Left ventricle myocardium inferior (tissue), 1 donor: ENCODE measurements around the gene SMAD4. TPM values are rescaled to one million over a fixed set of nuclear protein-coding genes. Genes with fewer than 3 reads are reported as not detected.
"Not testable (repeated sequence)": the region's sequence is repeated elsewhere in the genome, so short reads cannot be mapped to it uniquely, and the experiment has no call there.

Experiments
- DNase-seq: peaks from one replicate; pipeline ENCODE4 v3.0.0-alpha.2; 2020
- H3K27ac ChIP-seq: fragments of 200-600 bp; replicated peaks from 2 replicates; pipeline ENCODE4 v1.8.0; 2021
- H3K27me3 ChIP-seq: fragments of 200-600 bp; 2 replicates; pipeline ENCODE4 v1.8.0; 2021; ENCODE audit warnings: low read depth
- H3K36me3 ChIP-seq: fragments of 200-600 bp; 2 replicates; pipeline ENCODE4 v1.8.0; 2021
- H3K4me1 ChIP-seq: fragments of 200-600 bp; 2 replicates; pipeline ENCODE4 v1.8.0; 2021
- H3K4me3 ChIP-seq: fragments of 200-600 bp; 2 replicates; pipeline ENCODE4 v1.8.0; 2021; ENCODE audit warnings: mild to moderate bottlenecking, moderate library complexity
- H3K9me3 ChIP-seq: fragments of 200-600 bp; replicated peaks from 2 replicates; pipeline ENCODE4 v1.8.0; 2021
- intact Hi-C: fragments of 100-400 bp; cut with micrococcal nuclease; formaldehyde crosslinking; loops from one replicate; pipeline ENCODE4 v1.11.0; 2022
- total RNA-seq: library from RNA; stranded (reverse); fragmentation: NEBNext Ultra II Directional; extraction: Animal tissue kit (Norgen Biotek cat#: 25700); gene quantifications from one replicate; pipeline ENCODE4 v1.2.1, GENCODE V29; 2021
- TF ChIP-seq, protein P1 (sequence below): fragments of 200-600 bp; IDR thresholded peaks from 2 replicates; pipeline ENCODE4 v1.8.0; 2021; ENCODE audit warnings: antibody characterized with exemption, mild to moderate bottlenecking, borderline replicate concordance
- donor health status: DM: no; HTN: yes; CAD: no; lungs with severe emphysema.

The SMAD4 gene
- total RNA-seq, 1 donor from 2014 or later = 82.9 TPM

DNA sequence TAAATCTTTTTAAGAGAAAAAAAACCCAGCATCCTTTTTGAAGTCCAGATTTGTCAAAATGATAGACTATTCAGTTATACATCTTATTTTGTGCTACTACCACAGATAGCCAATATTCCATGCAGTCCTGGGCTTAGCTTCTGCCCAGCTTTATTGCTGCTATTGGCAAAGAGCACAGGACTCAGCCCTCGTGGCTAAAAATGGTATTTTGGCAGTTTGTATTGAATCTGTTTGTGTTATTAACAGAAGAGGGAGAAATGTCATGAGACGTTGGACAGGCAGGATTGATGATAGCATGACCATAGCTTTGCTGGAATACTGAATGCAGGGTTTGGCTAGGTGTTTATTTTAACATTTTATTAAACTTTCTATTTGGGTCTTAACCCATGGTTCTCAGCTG is 42.8 kb upstream of the SMAD4 start:
- TF ChIP-seq, protein P1, sequence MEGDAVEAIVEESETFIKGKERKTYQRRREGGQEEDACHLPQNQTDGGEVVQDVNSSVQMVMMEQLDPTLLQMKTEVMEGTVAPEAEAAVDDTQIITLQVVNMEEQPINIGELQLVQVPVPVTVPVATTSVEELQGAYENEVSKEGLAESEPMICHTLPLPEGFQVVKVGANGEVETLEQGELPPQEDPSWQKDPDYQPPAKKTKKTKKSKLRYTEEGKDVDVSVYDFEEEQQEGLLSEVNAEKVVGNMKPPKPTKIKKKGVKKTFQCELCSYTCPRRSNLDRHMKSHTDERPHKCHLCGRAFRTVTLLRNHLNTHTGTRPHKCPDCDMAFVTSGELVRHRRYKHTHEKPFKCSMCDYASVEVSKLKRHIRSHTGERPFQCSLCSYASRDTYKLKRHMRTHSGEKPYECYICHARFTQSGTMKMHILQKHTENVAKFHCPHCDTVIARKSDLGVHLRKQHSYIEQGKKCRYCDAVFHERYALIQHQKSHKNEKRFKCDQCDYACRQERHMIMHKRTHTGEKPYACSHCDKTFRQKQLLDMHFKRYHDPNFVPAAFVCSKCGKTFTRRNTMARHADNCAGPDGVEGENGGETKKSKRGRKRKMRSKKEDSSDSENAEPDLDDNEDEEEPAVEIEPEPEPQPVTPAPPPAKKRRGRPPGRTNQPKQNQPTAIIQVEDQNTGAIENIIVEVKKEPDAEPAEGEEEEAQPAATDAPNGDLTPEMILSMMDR = no peak
- intact Hi-C loops = no loop called here
- no peak overlapping the region for H3K27ac ChIP-seq

GRCh38 chr18:50989711-50990110 is 40.3 kb upstream of the SMAD4 start:
- Histone ChIP-seq H3K36me3 (peaks cover 15% of the 10 kb centered on the region), H3K27ac (no peak overlapping the region), H3K4me1 (peaks cover 26% of the 10 kb centered on the region), H3K27me3 (no peaks in the 10 kb centered on the region), H3K4me3 (no peak overlapping the region), H3K9me3 (no peaks in the 10 kb centered on the region)
- intact Hi-C loops = no loop called here
- TF ChIP-seq, protein P1 = no peak
- no peak for DNase-seq

More for the DNA sequence above, 42.8 kb upstream of the SMAD4 start:
- Histone ChIP-seq H3K4me1 (peaks cover 17% of the 10 kb centered on the region), H3K4me3 (no peak overlapping the region), H3K9me3 (no peaks in the 10 kb centered on the region), H3K27me3 (no peaks in the 10 kb centered on the region), H3K36me3 (peaks cover 24% of the 10 kb centered on the region)
- no peak for DNase-seq

DNA sequence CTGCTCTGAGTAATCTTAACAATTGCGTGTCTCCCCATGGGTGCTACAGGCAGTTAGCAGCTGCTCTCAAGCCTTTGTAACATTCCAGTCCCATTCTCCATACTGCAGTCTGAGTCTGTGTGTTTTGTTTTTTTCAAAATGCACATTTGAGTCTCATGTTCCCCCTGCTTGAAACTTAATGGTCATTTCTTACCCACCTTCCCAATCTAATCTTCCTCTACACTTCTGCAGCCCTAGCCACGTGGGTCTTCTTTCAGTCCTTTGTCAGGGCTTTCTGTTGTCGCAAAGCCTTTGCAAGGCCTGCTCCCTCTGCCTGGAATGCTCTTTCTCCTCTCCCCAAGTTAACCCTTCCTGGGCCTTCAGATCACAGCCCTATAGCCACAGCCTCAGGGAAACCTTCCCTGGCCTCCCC is 37.7 kb upstream of the SMAD4 start:
- no peak overlapping the region for H3K27ac ChIP-seq
- H3K27me3 ChIP-seq = no peaks in the 10 kb centered on the region
- intact Hi-C loops = no loop called here
- no peaks in the 10 kb centered on the region for H3K9me3 ChIP-seq
- no peak overlapping the region for H3K4me3 ChIP-seq
- DNase-seq = no peak
- TF ChIP-seq, protein P1 = no peak
- peaks cover 13% of the 10 kb centered on the region for H3K4me1 ChIP-seq
- no peaks in the 10 kb centered on the region for H3K36me3 ChIP-seq

DNA sequence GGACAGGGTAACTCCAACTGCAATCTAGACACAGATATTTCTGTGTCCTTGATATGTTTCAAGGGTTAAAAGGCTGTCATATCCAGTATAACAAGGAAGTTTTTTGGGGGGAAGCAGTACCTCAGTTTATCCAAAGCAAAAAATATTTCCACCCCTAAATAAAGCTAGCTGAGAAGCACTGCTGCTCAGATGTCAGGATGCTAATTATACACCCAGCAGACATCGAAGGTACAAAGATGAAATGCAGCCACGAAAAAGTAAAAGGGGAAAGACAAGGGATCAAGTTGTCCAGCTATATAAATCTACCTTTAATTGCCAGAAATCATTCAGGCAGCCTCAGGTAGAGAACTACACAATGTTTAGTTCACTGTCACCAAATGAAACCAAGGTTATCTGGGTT is 36.0 kb upstream of the SMAD4 start:
- no peak overlapping the region for H3K4me3 ChIP-seq
- no peak overlapping the region for H3K27ac ChIP-seq
- peaks cover 3% of the 10 kb centered on the region for H3K9me3 ChIP-seq
- TF ChIP-seq, protein P1 = no peak
- no peaks in the 10 kb centered on the region for H3K27me3 ChIP-seq
- H3K36me3 ChIP-seq = no peaks in the 10 kb centered on the region
- H3K4me1 ChIP-seq = peaks cover 9% of the 10 kb centered on the region
- no peak for DNase-seq
- intact Hi-C loops = no loop called here

GRCh38 chr18:51003174-51003573 is 26.8 kb upstream of the SMAD4 start:
- intact Hi-C loops, H3K27ac ChIP-seq, H3K4me3 ChIP-seq, H3K9me3 ChIP-seq, H3K27me3 ChIP-seq, H3K36me3 ChIP-seq, DNase-seq: not testable (repeated sequence)
- peaks cover 20% of the 10 kb centered on the region for H3K4me1 ChIP-seq

DNA sequence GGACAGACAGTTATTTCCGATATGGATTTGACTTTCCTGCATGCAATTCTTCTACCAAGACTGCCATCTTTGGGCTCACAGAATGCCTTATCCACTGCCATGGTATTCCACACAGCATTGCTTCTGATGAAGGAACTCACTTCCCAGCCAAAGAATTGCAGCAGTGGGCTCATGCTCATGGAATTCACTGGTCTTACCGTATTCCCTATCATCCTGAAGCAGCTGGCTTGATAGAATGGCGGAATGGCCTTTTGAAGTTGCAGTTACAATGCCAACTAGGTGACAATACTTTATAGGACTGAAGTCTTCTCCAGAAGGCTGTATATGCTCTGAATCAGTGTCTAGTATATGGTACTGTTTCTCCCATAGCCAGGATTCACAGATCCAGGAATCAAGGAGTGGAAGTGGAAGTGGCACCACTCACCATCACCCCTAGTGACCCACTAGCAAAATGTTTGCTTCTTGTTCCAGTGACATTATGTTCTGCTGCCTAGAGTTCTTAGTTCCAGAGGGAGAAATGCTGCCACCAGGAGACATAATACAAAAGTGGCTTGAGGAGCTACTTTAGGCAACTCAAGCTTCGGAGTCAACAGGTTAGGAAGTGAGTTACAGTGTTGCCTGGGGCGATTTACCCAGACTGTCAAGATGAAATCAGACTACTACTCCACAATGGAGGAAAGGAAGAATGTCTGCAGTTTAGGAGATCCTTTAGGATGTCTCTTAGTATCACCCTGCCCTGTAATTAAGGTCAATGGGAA is 23.8 kb upstream of the SMAD4 start:
- TF ChIP-seq, protein P1 = no peak
- Histone ChIP-seq H3K9me3 (peaks cover 3% of the 10 kb centered on the region), H3K27me3 (no peaks in the 10 kb centered on the region), H3K4me1 (peaks cover 41% of the 10 kb centered on the region), H3K36me3 (no peaks in the 10 kb centered on the region), H3K27ac (no peak overlapping the region), H3K4me3 (no peak overlapping the region)
- DNase-seq = no peak
- intact Hi-C loops = no loop called here
